Measurements from ENCODE around the gene JAM3.
A peak's percentile ranks its signal among the peaks of the same experiment; 100 is the strongest.
"Not testable (repeated sequence)": the region's sequence is repeated elsewhere in the genome, so short reads cannot be mapped to it uniquely, and the experiment has no call there.

Gene JAM3

DNA sequence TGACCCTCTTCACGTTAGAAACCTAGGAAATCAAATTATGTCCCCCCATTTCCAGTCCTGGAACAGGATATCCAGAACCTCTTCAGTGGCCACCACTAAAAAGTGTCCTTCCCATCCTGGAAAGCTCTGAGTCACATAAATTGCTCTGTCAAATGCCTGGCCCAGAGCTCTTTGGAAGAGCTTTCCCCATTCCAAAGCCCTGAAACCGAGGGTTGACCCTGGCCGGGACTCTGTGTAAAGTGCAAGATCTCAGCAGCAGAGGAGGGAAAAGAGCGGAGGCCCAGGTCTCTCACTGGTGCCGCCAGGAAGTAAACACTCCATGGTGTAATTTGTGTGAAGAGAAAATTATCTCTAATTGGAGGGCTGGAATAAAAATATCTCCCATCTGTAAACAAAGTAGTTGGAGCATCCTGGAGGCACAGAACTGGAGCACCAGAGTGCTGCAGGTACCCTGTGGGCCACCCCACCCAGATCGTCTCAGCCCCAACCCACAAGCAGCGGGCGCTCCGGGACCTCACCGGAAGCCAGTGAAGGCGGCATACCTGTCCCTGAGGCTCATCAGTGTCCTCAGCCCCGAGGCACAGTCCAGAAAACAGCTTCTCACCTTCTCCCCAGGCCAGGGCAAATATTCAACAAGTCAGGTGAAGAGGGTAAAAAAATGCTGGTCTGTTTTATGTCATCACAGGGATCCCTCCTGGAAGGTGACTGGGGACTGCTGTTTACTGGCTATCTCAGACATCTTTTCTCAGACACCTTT is 4.7 kb upstream of the JAM3 start:
- no peak for DNase-seq

- DNase-seq = no peak
Measured at GRCh38 chr11:134065381-134065780, 3.5 kb upstream of the JAM3 start.

- DNase-seq = no peak
Measured at GRCh38 chr11:134066943-134067885, 1.7 kb upstream of the JAM3 start.

DNA sequence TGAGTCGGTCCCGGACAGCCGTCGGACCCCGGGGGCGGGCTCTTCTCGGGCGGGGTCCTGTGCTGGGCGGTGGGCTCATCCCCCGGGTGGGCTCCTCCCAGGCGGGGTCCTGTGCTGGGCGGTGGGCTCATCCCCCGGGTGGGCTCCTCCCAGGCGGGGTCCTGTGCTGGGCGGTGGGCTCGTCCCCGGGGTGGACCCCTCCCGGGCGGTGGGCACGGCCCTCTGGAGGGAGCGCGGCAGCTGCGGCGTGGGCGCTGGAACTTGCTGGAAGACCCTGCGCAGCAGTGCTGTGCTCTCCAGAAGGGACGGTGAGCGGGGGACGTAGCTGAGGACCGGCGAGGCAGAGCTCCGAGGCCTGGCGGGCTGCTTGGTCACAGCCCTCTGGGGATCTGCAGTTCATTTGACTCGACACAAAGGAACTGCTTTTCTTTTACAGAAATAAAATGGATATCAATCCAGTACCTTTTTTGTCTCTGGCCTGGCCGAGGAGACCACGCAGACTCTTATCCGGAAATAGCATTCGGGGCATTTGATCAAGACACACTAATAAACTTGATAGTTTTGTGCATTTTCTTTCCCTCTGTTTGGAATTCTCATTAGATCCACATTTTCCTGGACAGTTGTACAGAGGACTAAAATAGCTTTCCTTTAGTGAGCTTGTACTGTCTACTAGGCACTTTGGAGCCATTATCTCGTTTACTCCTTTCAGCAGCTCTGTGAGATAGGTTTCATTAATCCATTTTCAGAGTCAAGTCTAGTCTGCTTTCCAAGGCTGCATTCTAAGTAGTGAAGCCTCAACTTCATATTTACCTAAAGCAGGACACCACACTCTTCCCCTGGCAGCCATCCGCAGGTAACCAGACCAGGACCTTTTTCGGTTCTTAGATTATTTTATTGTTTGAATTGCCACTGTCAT is 812 bp downstream of the JAM3 start:
- DNase-seq = peak; percentile 56

GRCh38 chr11:134070342-134070845 is 1.5 kb downstream of the JAM3 start:
- DNase-seq = no peak

GRCh38 chr11:134071306-134071705 is 2.4 kb downstream of the JAM3 start:
- DNase-seq = no peak

DNA sequence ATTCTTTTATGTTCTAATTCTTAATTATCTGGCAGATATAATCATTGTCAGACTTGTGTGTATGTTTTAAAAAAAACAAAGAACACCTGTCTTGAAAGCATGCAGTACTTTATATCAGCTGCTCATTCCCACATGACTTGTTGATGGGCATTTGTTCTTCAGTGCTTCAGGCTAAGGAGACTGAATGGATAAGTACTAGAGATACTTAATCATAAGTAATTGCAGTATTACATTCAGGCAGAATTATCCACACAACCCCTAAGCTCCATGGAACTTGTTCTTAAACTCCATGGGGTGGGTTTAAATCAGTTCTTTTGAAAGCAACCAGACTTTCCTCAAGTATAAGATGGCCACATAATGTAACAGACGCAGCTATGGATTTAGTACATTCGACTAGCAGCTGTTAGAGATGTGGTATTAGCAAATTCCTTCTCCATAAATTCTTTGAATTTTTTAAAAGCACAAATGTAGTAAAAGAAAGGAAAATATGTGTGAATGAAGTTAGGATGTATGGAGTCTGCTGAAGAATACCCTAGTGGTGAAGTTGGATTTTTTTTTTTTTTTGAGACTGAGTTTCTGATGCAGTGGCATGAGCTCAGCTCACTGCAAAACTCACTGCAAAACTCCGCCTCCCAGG is 3.0 kb downstream of the JAM3 start:
- DNase-seq = peak; percentile 50

GRCh38 chr11:134072844-134073243 is 4.0 kb downstream of the JAM3 start:
- no peak for DNase-seq

DNA sequence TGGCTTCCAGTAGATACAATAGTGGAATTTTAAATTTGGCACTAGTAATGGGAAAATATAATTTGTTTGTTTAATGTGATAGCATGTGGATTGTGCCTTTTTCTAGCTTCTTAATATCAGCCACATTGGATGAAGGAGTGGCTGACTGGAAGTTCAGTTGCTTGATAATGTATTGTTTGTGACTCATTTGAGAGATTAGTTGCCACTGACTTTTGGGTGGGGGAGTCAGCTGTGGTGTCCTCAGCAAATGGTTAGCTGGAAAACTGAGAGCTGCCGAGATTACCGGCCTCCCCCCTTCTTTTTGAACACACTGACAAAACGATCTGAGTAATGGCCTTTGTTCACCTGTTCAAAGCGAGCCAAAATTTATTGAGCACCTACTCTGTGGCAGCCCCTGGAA is 5.5 kb downstream of the JAM3 start:
- DNase-seq = no peak

GRCh38 chr11:134074766-134075165 is 5.9 kb downstream of the JAM3 start:
- DNase-seq = no peak

DNA sequence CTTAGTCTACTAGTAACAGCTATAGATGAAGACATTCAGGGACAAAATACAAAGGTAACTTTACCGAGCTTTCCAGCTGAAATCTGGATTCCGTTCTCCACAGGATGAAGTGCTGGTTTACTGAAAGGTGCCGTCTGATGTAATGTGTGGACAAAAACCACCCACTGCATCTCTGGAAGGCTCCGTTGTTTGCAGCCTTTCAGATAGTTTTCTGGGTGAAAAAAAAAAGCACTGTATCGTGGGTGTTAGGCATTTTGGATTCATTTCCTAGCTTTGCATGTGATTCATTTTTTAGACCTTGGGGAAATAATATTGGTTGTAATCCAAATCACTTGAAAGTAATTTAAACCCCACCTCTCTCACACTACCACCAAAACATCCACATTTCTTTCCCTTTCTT is 10.4 kb downstream of the JAM3 start:
- DNase-seq = no peak

- DNase-seq = not testable (repeated sequence)
Measured at GRCh38 chr11:134081258-134081657, 12.4 kb downstream of the JAM3 start.

DNA sequence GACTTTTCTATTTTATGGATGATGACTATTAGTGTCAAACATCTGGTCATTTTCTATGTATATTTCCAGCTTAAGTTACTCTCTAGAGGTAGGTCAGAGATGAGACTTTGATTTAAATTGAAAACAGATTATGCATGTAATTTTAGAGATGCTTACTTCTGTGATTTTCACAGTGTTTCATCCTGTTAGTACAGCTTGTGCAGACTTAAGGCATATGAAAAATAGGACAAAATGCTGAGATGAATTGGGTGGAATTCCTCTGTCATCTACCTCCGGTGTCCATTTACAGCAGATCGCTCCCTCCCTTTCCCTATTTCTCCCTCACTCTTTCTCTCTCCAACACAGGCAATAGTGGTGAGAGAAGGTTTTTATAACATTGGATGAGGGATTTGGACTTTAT is 14.1 kb downstream of the JAM3 start:
- DNase-seq = no peak

- no peak for DNase-seq
Measured at GRCh38 chr11:134086376-134086775, 17.5 kb downstream of the JAM3 start.

DNA sequence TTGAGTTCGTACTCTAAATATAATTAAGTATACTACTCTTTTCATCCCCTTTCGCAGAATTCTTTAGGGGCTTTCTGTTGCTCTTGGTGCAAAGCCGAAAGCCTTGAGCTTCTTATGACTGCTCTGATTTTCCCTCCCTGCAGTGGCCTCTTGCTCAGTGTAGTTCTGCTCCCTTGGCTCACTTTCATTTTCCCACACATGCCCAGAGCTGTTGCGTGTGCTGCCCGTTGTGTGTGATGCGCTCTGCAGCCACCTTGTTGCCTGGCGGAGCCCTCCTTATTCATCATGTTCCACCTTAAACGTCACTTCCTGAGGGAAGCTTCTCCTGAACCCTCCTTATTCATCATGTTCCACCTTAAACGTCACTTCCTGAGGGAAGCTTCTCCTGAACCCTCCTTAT is 23.1 kb downstream of the JAM3 start:
- DNase-seq = not testable (repeated sequence)

GRCh38 chr11:134097166-134097565 is 28.3 kb downstream of the JAM3 start:
- DNase-seq = no peak

GRCh38 chr11:134098566-134099184 is 29.8 kb downstream of the JAM3 start:
- DNase-seq = peak; percentile 3

DNA sequence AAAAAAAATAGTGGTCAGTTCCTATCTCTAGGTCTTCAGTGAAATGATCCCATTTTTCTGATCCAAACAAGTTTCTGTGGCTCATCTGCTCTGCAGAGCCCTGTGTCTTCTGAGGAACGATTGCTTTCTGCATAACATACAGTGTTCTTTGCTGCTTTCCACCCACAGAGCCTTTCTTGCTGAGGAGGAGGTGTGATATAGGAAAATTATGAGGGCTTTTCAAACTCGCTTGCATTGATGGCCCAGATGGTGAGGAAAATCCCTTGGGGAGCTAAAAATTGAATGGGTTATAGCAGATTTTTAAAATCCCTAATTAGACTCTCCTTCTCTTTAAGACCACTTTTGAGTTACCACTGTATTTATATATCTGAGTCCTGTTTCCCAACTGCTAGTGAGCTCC is 31.3 kb downstream of the JAM3 start:
- DNase-seq = no peak

DNA sequence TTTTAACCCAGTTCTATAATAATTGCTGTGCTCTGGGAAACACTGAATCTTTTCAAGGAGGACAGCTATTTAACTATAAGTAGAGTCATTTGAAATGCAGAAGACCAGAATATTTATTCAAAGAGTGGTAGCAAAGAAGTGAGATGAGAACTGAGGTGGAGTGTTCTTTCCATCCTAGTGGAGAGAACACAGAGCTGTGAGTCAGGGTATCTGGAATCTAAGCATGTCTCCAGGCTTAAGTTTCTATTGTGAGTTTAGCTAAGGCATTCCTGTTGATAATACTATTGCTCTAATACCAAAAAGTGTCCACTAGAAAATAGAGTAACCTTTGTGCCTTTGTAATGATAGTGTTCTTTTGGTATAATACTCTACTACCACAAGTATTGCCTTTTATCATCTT is 32.4 kb downstream of the JAM3 start:
- DNase-seq = no peak

GRCh38 chr11:134110252-134110815 is 41.5 kb downstream of the JAM3 start:
- no peak for DNase-seq

DNA sequence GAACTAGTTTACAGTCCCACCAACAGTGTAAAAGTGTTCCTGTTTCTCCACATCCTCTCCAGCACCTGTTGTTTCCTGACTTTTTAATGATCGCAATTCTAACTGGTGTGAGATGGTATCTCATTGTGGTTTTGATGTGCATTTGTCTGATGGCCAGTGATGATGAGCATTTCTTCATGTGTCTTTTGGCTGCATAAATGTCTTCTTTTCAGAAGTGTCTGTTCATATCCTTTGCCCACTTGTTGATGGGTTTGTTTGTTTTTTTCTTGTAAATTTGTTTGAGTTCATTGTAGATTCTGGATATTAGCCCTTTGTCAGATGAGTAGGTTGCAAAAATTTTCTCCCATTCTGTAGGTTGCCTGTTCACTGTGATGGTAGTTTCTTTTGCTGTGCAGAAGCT is 44.9 kb downstream of the JAM3 start:
- DNase-seq = not testable (repeated sequence)

Data from NCI-H82 (cell line).